Aorta (tissue), 5 donors: ENCODE results near the gene LMTK2. TPM values are rescaled to one million over a fixed set of nuclear protein-coding genes. Genes with fewer than 3 reads are reported as not detected.
A peak's percentile ranks its signal among the peaks of the same experiment; 100 is the strongest.
"Not testable (repeated sequence)": the region's sequence is repeated elsewhere in the genome, so short reads cannot be mapped to it uniquely, and the experiment has no call there.

Source experiments
- ATAC-seq: fragments of 200-7000 bp; cut with Tn5 transposase; one replicate; pipeline ENCODE4 v1.9.1; 2022; ENCODE audit warnings: moderate library complexity; ENCODE audit not compliant: low FRiP score
- DNase-seq, 2 donors: peaks; one replicate each; pipeline ENCODE4 v3.0.0-alpha.2; 2020
- H3K27ac ChIP-seq, 2 donors: one replicate each; pipeline ENCODE4 v1.5.1; 2013; ENCODE audit warnings: low read length in 2 of 2, mild to moderate bottlenecking in 2 of 2, moderate library complexity in 2 of 2, control low read depth in 1 of 2, inconsistent platforms in 1 of 2, low read depth in 1 of 2
- H3K27me3 ChIP-seq, 2 donors: one replicate each; pipeline ENCODE4 v1.6.1; 2013; ENCODE audit warnings: control low read depth in 1 of 2, low read length in 1 of 2, mild to moderate bottlenecking in 1 of 2, moderate library complexity in 1 of 2; ENCODE audit not compliant: insufficient read depth in 2 of 2, control insufficient read depth in 1 of 2
- H3K36me3 ChIP-seq, 2 donors: one replicate each; pipeline ENCODE4 v1.6.1; 2013; ENCODE audit warnings: control low read depth in 1 of 2, low read length in 1 of 2, mild to moderate bottlenecking in 1 of 2; ENCODE audit not compliant: insufficient read depth in 2 of 2, control insufficient read depth in 1 of 2
- H3K4me1 ChIP-seq, 2 donors: one replicate each; pipeline ENCODE4 v1.6.1; 2013; ENCODE audit warnings: low read length in 2 of 2, control low read depth in 1 of 2, mild to moderate bottlenecking in 1 of 2, moderate library complexity in 1 of 2; ENCODE audit not compliant: insufficient read depth in 2 of 2, control insufficient read depth in 1 of 2
- H3K4me3 ChIP-seq, 2 donors: one replicate each; pipeline ENCODE4 v1.5.1; 2013; ENCODE audit warnings: low read length in 2 of 2, control low read depth in 1 of 2, mild to moderate bottlenecking in 1 of 2
- H3K9me3 ChIP-seq: one replicate; pipeline ENCODE4 v1.6.1; 2013; ENCODE audit warnings: mild to moderate bottlenecking, low read length; ENCODE audit not compliant: control insufficient read depth
- WGBS, 2 donors: extraction: QIAGEN DNeasy Blood & Tissue Kit; methylation state at CpG; one replicate each; pipeline ENCODE4 v1.1.7; 2013; 5-methylcytosine and 5-hydroxymethylcytosine counted together
- intact Hi-C, 2 donors: fragments of 100-400 bp; cut with DNase I; formaldehyde crosslinking; loops; one replicate each; pipeline versions ENCODE4 v1.14.2 to v1.15.0; 2022
- polyA plus RNA-seq, 2 donors: library from polyadenylated mRNA; stranded (reverse); fragments of 200-250 nt; gene quantifications; one replicate each; pipeline ENCODE4 v1.2.3, GENCODE V29; 2013
- total RNA-seq, 2 donors: library from RNA; stranded (reverse); fragmentation: NEBNext Ultra II Directional; extraction: Animal tissue kit (Norgen Biotek cat#: 25700); gene quantifications; one replicate each; pipeline ENCODE4 v1.2.1, GENCODE V29; 2021
- donor health status: healthy with polysubstance abuse.
- donor health status: Bipolar disorder and iron deficiency.
- donor health status: DM: no; HTN: no; CAD: no.
- donor health status: DM: no; HTN: no; CAD: no.
- donor health status: DM: yes; HTN: yes; CAD: no.

The LMTK2 gene
- total and polyA plus RNA-seq, 4 donors = 1.5 to 16.6 (median 8.6) TPM

DNA sequence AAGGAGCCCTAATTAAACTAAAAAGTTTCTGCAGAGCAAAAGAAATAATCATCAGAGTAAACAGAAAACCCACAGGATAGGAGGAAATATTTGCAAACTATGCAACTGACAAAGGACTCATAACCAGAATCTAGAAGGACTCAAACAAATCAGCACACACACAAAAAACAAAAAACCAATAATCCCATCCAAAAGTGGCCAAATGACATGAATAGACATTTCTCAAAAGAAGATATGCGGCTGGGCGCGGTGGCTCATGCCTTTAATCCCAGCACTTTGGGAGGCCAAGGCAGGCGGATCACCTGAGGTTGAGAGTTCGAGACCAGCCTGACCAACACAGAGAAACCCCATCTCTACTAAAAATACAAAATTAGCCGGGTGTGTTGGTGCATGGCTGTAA lies 112.7 kb downstream of the LMTK2 start:
- not testable (repeated sequence) for H3K36me3 ChIP-seq
- WGBS, 2 donors = 95 to 97% methylated on average over 6 of the region's 6 CpGs

GRCh38 chr7:98221611-98222532 lies 115.2 kb downstream of the LMTK2 start:
- H3K4me3 ChIP-seq = no peak overlapping the region
- ATAC-seq (no peak), DNase-seq (peak; percentile 44 to 66)
- no peak overlapping the region for H3K27ac ChIP-seq
- no peaks in the 10 kb centered on the region for H3K27me3 ChIP-seq
- 96 to 97% methylated on average over 34 of the region's 34 CpGs for WGBS, 2 donors
- H3K4me1 ChIP-seq = no peaks in the 10 kb centered on the region
- intact Hi-C loops = no loop called here
- H3K9me3 ChIP-seq = no peaks in the 10 kb centered on the region
- peaks cover 1 to 6% of the 10 kb centered on the region in 2 donors for H3K36me3 ChIP-seq

More for the DNA sequence above, 112.7 kb downstream of the LMTK2 start:
- H3K4me1 ChIP-seq, H3K4me3 ChIP-seq, H3K27me3 ChIP-seq, H3K9me3 ChIP-seq, ATAC-seq, intact Hi-C loops, H3K27ac ChIP-seq: not testable (repeated sequence)
- DNase-seq = peak; percentile 9 to 28

DNA sequence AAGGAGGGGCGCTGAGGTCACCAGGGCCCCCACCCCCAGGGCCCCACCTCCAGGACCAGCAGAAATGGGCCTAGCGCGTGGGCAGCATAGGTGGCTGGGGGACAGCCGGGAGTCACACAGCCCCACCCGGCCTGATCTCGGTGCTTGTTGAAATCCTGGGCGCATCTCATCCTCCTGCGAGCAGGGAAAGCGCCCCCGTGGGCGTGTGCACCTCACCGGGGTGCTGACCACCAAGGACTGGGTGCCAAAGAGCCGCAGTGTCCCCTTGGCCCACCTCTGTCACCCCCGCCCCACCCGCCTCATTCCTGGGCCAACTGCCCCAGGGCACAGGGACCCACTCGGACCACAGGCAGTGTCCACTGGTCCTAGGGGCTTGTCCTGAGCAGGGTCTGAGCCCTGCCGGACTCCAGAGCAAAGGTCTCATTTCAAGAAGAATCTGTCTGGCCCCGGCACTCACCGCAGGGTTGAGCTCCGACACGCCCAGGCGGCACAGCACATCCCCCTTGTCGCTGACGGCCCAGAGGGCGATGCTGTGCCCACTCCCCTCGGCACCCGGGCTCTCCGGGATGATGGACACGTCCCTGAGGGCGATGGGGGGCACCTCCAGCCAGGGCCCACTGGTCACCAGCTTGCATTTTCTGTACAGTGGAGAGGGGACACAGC lies 116.0 kb downstream of the LMTK2 start:
- DNase-seq (peak; percentile 32 to 69), ATAC-seq (no peak)
- intact Hi-C loops = no loop called here
- H3K27ac ChIP-seq = no peak overlapping the region
- WGBS, 2 donors = 94 to 97% methylated on average over 30 of the region's 30 CpGs
- H3K4me3 ChIP-seq = no peak overlapping the region
- no peaks in the 10 kb centered on the region for H3K4me1 ChIP-seq
- H3K36me3 ChIP-seq = peaks cover 0 to 6% of the 10 kb centered on the region in 2 donors
- H3K27me3 ChIP-seq = no peaks in the 10 kb centered on the region
- H3K9me3 ChIP-seq = no peaks in the 10 kb centered on the region

- H3K27ac ChIP-seq = no peak overlapping the region
- ATAC-seq = no peak
- peak; percentile 11 to 51 for DNase-seq
- H3K36me3 ChIP-seq = peaks cover 0 to 6% of the 10 kb centered on the region in 2 donors
- intact Hi-C loops = no loop called here
- WGBS, 2 donors = 80 to 82% methylated on average over 15 of the region's 15 CpGs
- no peaks in the 10 kb centered on the region for H3K4me1 ChIP-seq
- H3K4me3 ChIP-seq = no peak overlapping the region
- no peaks in the 10 kb centered on the region for H3K9me3 ChIP-seq
- no peaks in the 10 kb centered on the region for H3K27me3 ChIP-seq
Observed at GRCh38 chr7:98223351-98223897, 116.8 kb downstream of the LMTK2 start.

- ATAC-seq (peak; percentile 27), DNase-seq (peak; percentile 34 to 65)
- Histone ChIP-seq H3K36me3 (peaks cover 0 to 6% of the 10 kb centered on the region in 2 donors), H3K27me3 (no peaks in the 10 kb centered on the region), H3K4me3 (no peak overlapping the region), H3K9me3 (no peaks in the 10 kb centered on the region), H3K27ac (no peak overlapping the region), H3K4me1 (no peaks in the 10 kb centered on the region)
- intact Hi-C loops = no loop called here
- 88 to 89% methylated on average over 21 of the region's 21 CpGs for WGBS, 2 donors
Observed at GRCh38 chr7:98223898-98224700, 117.4 kb downstream of the LMTK2 start.

DNA sequence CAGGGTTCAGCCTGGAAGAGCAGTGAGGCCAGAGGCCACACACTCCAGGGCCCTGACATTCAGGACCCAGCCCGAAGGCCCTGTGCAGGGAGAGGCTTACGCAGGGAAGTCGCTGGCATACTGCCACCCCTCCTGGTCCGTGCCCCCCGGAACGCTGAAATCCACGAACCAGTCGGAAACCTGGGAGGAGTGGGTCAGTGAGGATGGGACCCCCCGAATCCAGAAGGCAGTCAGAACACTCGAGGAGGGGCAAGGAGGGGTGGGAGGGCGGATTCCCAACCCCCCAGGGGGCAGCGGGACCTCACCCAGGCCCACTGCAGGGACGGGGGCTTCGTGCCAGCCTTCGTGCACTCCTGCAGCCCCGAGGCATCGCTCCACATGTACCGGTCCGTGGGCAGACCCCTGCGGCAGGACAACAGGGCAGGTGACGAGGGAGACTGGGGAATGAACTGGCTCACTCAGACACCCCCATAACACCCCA lies 118.1 kb downstream of the LMTK2 start:
- DNase-seq (peak; percentile 24 to 66), ATAC-seq (peak; percentile 3)
- Histone ChIP-seq H3K36me3 (peaks cover 0 to 6% of the 10 kb centered on the region in 2 donors), H3K4me3 (no peak overlapping the region), H3K27ac (no peak overlapping the region), H3K9me3 (no peaks in the 10 kb centered on the region), H3K4me1 (no peaks in the 10 kb centered on the region), H3K27me3 (no peaks in the 10 kb centered on the region)
- WGBS, 2 donors = 91 to 93% methylated on average over 21 of the region's 21 CpGs
- intact Hi-C loops = no loop called here

DNA sequence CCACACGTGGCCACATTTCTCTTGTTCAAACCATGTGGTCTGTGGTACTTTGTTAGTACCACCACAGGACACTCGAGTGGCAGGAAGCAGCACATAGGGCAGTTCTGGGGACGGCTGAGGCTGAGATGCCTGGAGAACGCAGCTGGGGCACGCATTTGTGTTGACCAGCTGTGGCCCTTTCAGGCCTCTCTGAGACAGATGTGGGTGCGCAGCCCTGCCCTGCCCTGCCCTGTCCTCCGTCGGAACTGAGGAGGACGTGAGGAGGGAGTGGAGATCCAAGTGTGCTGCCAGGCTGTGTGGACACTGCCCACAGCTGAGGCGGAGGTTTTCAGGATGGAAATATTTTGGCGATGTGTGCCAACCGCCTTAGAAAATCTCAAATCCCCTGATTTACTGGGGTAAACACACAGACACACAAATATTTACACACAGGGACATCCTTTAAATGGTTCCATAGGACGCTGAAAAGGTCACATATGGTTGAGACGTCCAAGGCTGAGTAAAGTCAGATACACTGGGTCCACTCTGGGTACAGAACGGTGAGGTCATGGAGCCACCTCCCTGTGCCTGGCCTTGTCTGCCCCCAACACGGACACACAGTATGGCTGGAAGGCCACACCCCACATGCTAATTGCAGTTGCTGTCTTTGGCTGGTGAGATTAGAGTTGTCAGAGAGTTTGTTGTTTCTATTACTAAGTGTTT lies 119.4 kb downstream of the LMTK2 start:
- no peaks in the 10 kb centered on the region for H3K4me1 ChIP-seq
- no peak for ATAC-seq
- H3K27ac ChIP-seq = no peak overlapping the region
- H3K27me3 ChIP-seq = no peaks in the 10 kb centered on the region
- 80 to 86% methylated on average over 16 of the region's 16 CpGs for WGBS, 2 donors
- peaks cover 0 to 6% of the 10 kb centered on the region in 2 donors for H3K36me3 ChIP-seq
- no peak overlapping the region for H3K4me3 ChIP-seq
- intact Hi-C loops = no loop called here
- H3K9me3 ChIP-seq = no peaks in the 10 kb centered on the region
- no peak for DNase-seq

DNA sequence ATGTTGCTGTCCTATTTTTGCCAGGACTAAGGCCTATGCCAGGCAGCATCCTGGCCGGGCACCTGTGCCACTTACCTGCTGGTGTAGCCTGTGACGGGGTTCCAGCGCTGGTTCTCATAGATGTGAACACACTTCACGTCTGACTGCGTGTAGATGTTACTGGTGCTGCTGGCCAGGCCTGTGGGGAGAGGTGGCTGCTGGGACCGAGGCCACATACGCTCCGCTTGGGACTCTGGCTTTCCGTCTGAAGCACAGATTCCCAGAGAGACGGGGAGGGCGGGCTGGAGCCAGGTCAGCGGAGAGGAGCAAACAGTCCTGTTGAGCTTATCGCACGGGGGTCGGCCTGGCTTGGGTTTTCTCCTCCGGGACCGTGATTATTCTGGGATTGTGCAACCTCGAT lies 121.3 kb downstream of the LMTK2 start:
- H3K36me3 ChIP-seq = peaks cover 0 to 2% of the 10 kb centered on the region in 2 donors
- ATAC-seq (no peak), DNase-seq (no peak)
- no peaks in the 10 kb centered on the region for H3K27me3 ChIP-seq
- H3K4me3 ChIP-seq = no peak overlapping the region
- no peaks in the 10 kb centered on the region for H3K9me3 ChIP-seq
- 93 to 94% methylated on average over 18 of the region's 18 CpGs for WGBS, 2 donors
- H3K27ac ChIP-seq = no peak overlapping the region
- no peaks in the 10 kb centered on the region for H3K4me1 ChIP-seq
- intact Hi-C loops = no loop called here
